ENCODE data around the gene GRAMD2A.

Gene GRAMD2A

GRCh38 chr15:72192416-72192815 lies 5.2 kb downstream of the GRAMD2A start:
- WGBS (ENCODE audit: insufficient coverage), result no CpG with 5 or more reads among the region's 3 CpGs
- DNase-seq, result no peak
- H3K27ac ChIP-seq (ENCODE audit: insufficient read depth in 1 of 2, low read depth in 1 of 2, low read length in 2 of 2, poor library complexity in 1 of 2, severe bottlenecking in 2 of 2), result no peak overlapping the region
- peaks cover 0 to 12% (median 8%) of the 10 kb centered on the region in 5 experiments for H3K27me3 ChIP-seq (replicated peaks in 2 of 5; ENCODE audit: control insufficient read depth in 4 of 5, insufficient read depth in 5 of 5, low read length in 4 of 5)
- H3K36me3 ChIP-seq (ENCODE audit: control insufficient read depth in 4 of 4, insufficient read depth in 4 of 4, low read length in 3 of 4), result no peaks in the 10 kb centered on the region
- CTCF ChIA-PET, result no interaction called here
- POLR2A ChIA-PET, result no interaction called here
- H3K9me3 ChIP-seq (ENCODE audit: control extremely low read depth in 1 of 5, control insufficient read depth in 4 of 5, insufficient read depth in 2 of 5, low read depth in 1 of 5, low read length in 4 of 5), result peaks cover 0 to 1% (median 0%) of the 10 kb centered on the region in 5 experiments
- no peak overlapping the region for H3K4me3 ChIP-seq (ENCODE audit: control insufficient read depth in 1 of 7, extremely low read depth in 1 of 7, insufficient read depth in 4 of 7, low read depth in 2 of 7, low read length in 6 of 7)
- peaks cover 5 to 14% (median 7%) of the 10 kb centered on the region in 4 experiments for H3K4me1 ChIP-seq (ENCODE audit: control extremely low read depth in 1 of 4, control insufficient read depth in 4 of 4, insufficient read depth in 4 of 4, low read length in 3 of 4)

GRCh38 chr15:72189250-72189902 lies 8.2 kb downstream of the GRAMD2A start:
- H3K4me1 ChIP-seq (ENCODE audit: control extremely low read depth in 1 of 4, control insufficient read depth in 4 of 4, insufficient read depth in 4 of 4, low read length in 3 of 4), result peaks cover 0 to 2% (median under 1%) of the 10 kb centered on the region in 4 experiments
- WGBS (ENCODE audit: insufficient coverage), result 100% methylated on average over 1 of the region's 2 CpGs
- no peak for DNase-seq
- H3K4me3 ChIP-seq (ENCODE audit: control insufficient read depth in 1 of 7, extremely low read depth in 1 of 7, insufficient read depth in 4 of 7, low read depth in 2 of 7, low read length in 6 of 7), result no peak overlapping the region
- peaks cover 0 to 1% (median 0%) of the 10 kb centered on the region in 5 experiments for H3K9me3 ChIP-seq (ENCODE audit: control extremely low read depth in 1 of 5, control insufficient read depth in 4 of 5, insufficient read depth in 2 of 5, low read depth in 1 of 5, low read length in 4 of 5)
- ChIA-PET CTCF (interaction anchor here (0.9 to 1.7 kb wide), 2 partner anchors 33 to 95 kb away, joined by 3 to 4 read pairs; no protein-coding TSS in a partner anchor), POLR2A (interaction anchor here (0.6 kb wide), 1 partner anchor 403 kb away, joined by 3 read pairs; no protein-coding TSS in a partner anchor)
- H3K27ac ChIP-seq (ENCODE audit: insufficient read depth in 1 of 2, low read depth in 1 of 2, low read length in 2 of 2, poor library complexity in 1 of 2, severe bottlenecking in 2 of 2), result no peak overlapping the region
- H3K36me3 ChIP-seq (ENCODE audit: control insufficient read depth in 4 of 4, insufficient read depth in 4 of 4, low read length in 3 of 4), result no peaks in the 10 kb centered on the region
- peaks cover 4 to 13% (median 9%) of the 10 kb centered on the region in 5 experiments for H3K27me3 ChIP-seq (replicated peaks in 2 of 5; ENCODE audit: control insufficient read depth in 4 of 5, insufficient read depth in 5 of 5, low read length in 4 of 5)

- peaks cover 0 to 1% (median 0%) of the 10 kb centered on the region in 5 experiments for H3K9me3 ChIP-seq (ENCODE audit: control extremely low read depth in 1 of 5, control insufficient read depth in 4 of 5, insufficient read depth in 2 of 5, low read depth in 1 of 5, low read length in 4 of 5)
- ChIA-PET POLR2A (no interaction called here), CTCF (no interaction called here)
- WGBS (ENCODE audit: insufficient coverage), result 11% methylated on average over 32 of the region's 34 CpGs
- peaks cover 0 to 4% (median 4%) of the 10 kb centered on the region in 4 experiments for H3K4me1 ChIP-seq (ENCODE audit: control extremely low read depth in 1 of 4, control insufficient read depth in 4 of 4, insufficient read depth in 4 of 4, low read length in 3 of 4)
- peaks cover 4 to 33% (median 17%) of the 10 kb centered on the region in 5 experiments for H3K27me3 ChIP-seq (replicated peaks in 2 of 5; ENCODE audit: control insufficient read depth in 4 of 5, insufficient read depth in 5 of 5, low read length in 4 of 5)
- no peaks in the 10 kb centered on the region for H3K36me3 ChIP-seq (ENCODE audit: control insufficient read depth in 4 of 4, insufficient read depth in 4 of 4, low read length in 3 of 4)
- DNase-seq, result no peak
- peak overlapping the region in 3 of 7 experiments; percentile 19 to 45 (median 19) for H3K4me3 ChIP-seq (ENCODE audit: control insufficient read depth in 1 of 7, extremely low read depth in 1 of 7, insufficient read depth in 4 of 7, low read depth in 2 of 7, low read length in 6 of 7)
- no peak overlapping the region for H3K27ac ChIP-seq (ENCODE audit: insufficient read depth in 1 of 2, low read depth in 1 of 2, low read length in 2 of 2, poor library complexity in 1 of 2, severe bottlenecking in 2 of 2)
Observed at GRCh38 chr15:72184165-72184811, 13.3 kb downstream of the GRAMD2A start.

GRCh38 chr15:72183781-72184164 lies 13.8 kb downstream of the GRAMD2A start:
- POLR2A ChIA-PET, result no interaction called here
- H3K4me3 ChIP-seq (ENCODE audit: control insufficient read depth in 1 of 7, extremely low read depth in 1 of 7, insufficient read depth in 4 of 7, low read depth in 2 of 7, low read length in 6 of 7), result no peak overlapping the region

GRCh38 chr15:72182673-72183072 lies 14.9 kb downstream of the GRAMD2A start:
- Histone ChIP-seq H3K4me1 (ENCODE audit: control extremely low read depth in 1 of 4, control insufficient read depth in 4 of 4, insufficient read depth in 4 of 4, low read length in 3 of 4) (peaks cover 0 to 10% (median 4%) of the 10 kb centered on the region in 4 experiments), H3K27me3 (replicated peaks in 2 of 5; ENCODE audit: control insufficient read depth in 4 of 5, insufficient read depth in 5 of 5, low read length in 4 of 5) (peaks cover 4 to 33% (median 17%) of the 10 kb centered on the region in 5 experiments), H3K27ac (ENCODE audit: insufficient read depth in 1 of 2, low read depth in 1 of 2, low read length in 2 of 2, poor library complexity in 1 of 2, severe bottlenecking in 2 of 2) (no peak overlapping the region), H3K36me3 (ENCODE audit: control insufficient read depth in 4 of 4, insufficient read depth in 4 of 4, low read length in 3 of 4) (no peaks in the 10 kb centered on the region), H3K4me3 (ENCODE audit: control insufficient read depth in 1 of 7, extremely low read depth in 1 of 7, insufficient read depth in 4 of 7, low read depth in 2 of 7, low read length in 6 of 7) (no peak overlapping the region), H3K9me3 (ENCODE audit: control extremely low read depth in 1 of 5, control insufficient read depth in 4 of 5, insufficient read depth in 2 of 5, low read depth in 1 of 5, low read length in 4 of 5) (no peaks in the 10 kb centered on the region)
- DNase-seq, result no peak
- ChIA-PET CTCF (interaction anchor here (0.6 kb wide), 1 partner anchor 97 kb away, joined by 3 read pairs; no protein-coding TSS in a partner anchor), POLR2A (no interaction called here)
- WGBS (ENCODE audit: insufficient coverage), result 95% methylated on average over 3 of the region's 3 CpGs

More at GRCh38 chr15:72183781-72184164, 13.8 kb downstream of the GRAMD2A start:
- no peak overlapping the region for H3K27ac ChIP-seq (ENCODE audit: insufficient read depth in 1 of 2, low read depth in 1 of 2, low read length in 2 of 2, poor library complexity in 1 of 2, severe bottlenecking in 2 of 2)
- DNase-seq, result no peak
- CTCF ChIA-PET, result no interaction called here
- no peaks in the 10 kb centered on the region for H3K9me3 ChIP-seq (ENCODE audit: control extremely low read depth in 1 of 5, control insufficient read depth in 4 of 5, insufficient read depth in 2 of 5, low read depth in 1 of 5, low read length in 4 of 5)
- H3K4me1 ChIP-seq (ENCODE audit: control extremely low read depth in 1 of 4, control insufficient read depth in 4 of 4, insufficient read depth in 4 of 4, low read length in 3 of 4), result peaks cover 0 to 4% (median 4%) of the 10 kb centered on the region in 4 experiments
- H3K27me3 ChIP-seq (replicated peaks in 2 of 5; ENCODE audit: control insufficient read depth in 4 of 5, insufficient read depth in 5 of 5, low read length in 4 of 5), result peaks cover 4 to 33% (median 17%) of the 10 kb centered on the region in 5 experiments
- H3K36me3 ChIP-seq (ENCODE audit: control insufficient read depth in 4 of 4, insufficient read depth in 4 of 4, low read length in 3 of 4), result no peaks in the 10 kb centered on the region
- 59% methylated on average over 8 of the region's 12 CpGs for WGBS (ENCODE audit: insufficient coverage)

GRCh38 chr15:72182244-72182643 lies 15.3 kb downstream of the GRAMD2A start:
- no peaks in the 10 kb centered on the region for H3K36me3 ChIP-seq (ENCODE audit: control insufficient read depth in 4 of 4, insufficient read depth in 4 of 4, low read length in 3 of 4)
- H3K4me3 ChIP-seq (ENCODE audit: control insufficient read depth in 1 of 7, extremely low read depth in 1 of 7, insufficient read depth in 4 of 7, low read depth in 2 of 7, low read length in 6 of 7), result no peak overlapping the region
- peaks cover 0 to 10% (median 4%) of the 10 kb centered on the region in 4 experiments for H3K4me1 ChIP-seq (ENCODE audit: control extremely low read depth in 1 of 4, control insufficient read depth in 4 of 4, insufficient read depth in 4 of 4, low read length in 3 of 4)
- no peak for DNase-seq
- H3K27me3 ChIP-seq (replicated peaks in 2 of 5; ENCODE audit: control insufficient read depth in 4 of 5, insufficient read depth in 5 of 5, low read length in 4 of 5), result peaks cover 4 to 33% (median 17%) of the 10 kb centered on the region in 5 experiments
- H3K27ac ChIP-seq (ENCODE audit: insufficient read depth in 1 of 2, low read depth in 1 of 2, low read length in 2 of 2, poor library complexity in 1 of 2, severe bottlenecking in 2 of 2), result no peak overlapping the region
- POLR2A ChIA-PET, result no interaction called here
- H3K9me3 ChIP-seq (ENCODE audit: control extremely low read depth in 1 of 5, control insufficient read depth in 4 of 5, insufficient read depth in 2 of 5, low read depth in 1 of 5, low read length in 4 of 5), result no peaks in the 10 kb centered on the region
- CTCF ChIA-PET, result interaction anchor here (0.6 kb wide), 1 partner anchor 97 kb away, joined by 3 read pairs; no protein-coding TSS in a partner anchor
- WGBS (ENCODE audit: insufficient coverage), result no CpG with 5 or more reads among the region's 3 CpGs
